GM12878 (cell line): ENCODE measurements around the gene LRRC3B. TPM values are rescaled to one million over a fixed set of nuclear protein-coding genes. Genes with fewer than 3 reads are reported as not detected.

Experiments
- ATAC-seq: fragments of 200-7000 bp; cut with Tn5 transposase; 3 replicates; pipeline ENCODE4 v1.9.1; 2020; ENCODE audit warnings: mild to moderate bottlenecking, moderate library complexity
- BruUV-seq: library from RNA; stranded (reverse); fragments of 400-500 nt; replicated peaks from 2 replicates; lab custom pipeline; 2021; lab: Mats Ljungman, UMichigan
- CTCF ChIA-PET: fragments of 300-600 bp; sonication (Branson Sonifier 250); formaldehyde crosslinking; extraction: SDS; loops from one replicate; lab custom pipeline; 2021; ENCODE audit warnings: inconsistent platforms; lab: Yijun Ruan, JAX
- POLR2A ChIA-PET: fragments of 350-600 bp; formaldehyde crosslinking; extraction: SDS; loops from one replicate; lab custom pipeline; 2021; ENCODE audit warnings: inconsistent platforms; lab: Charles Lee
- RAD21 ChIA-PET: fragments of 300-600 bp; sonication (Branson Sonifier 250); formaldehyde crosslinking; loops from one replicate; lab custom pipeline; 2023; ENCODE audit warnings: antibody characterized with exemption; ENCODE audit not compliant: unreplicated experiment; lab: Charles Lee
- SMC1A ChIA-PET: fragments of 300-600 bp; sonication (Branson Sonifier 250); formaldehyde crosslinking; loops from one replicate; lab custom pipeline; 2023; ENCODE audit not compliant: unreplicated experiment, uncharacterized antibody; lab: Charles Lee
- DNase-seq: peaks from one replicate; pipeline ENCODE4 v3.0.0-alpha.2; 2011; ENCODE audit warnings: low read depth, low spot score
- FAIRE-seq: peaks from 3 replicates; lab custom pipeline; 2011; peaks lifted over from hg19 to GRCh38; lab: Jason Lieb, UNC
- H2AFZ ChIP-seq: 2 replicates; pipeline ENCODE4 v1.6.0; 2011; ENCODE audit warnings: low read depth, low read length, control low read depth; ENCODE audit not compliant: control insufficient read depth
- H3K27ac ChIP-seq: 2 replicates; pipeline ENCODE4 v1.5.1; 2011; ENCODE audit warnings: control low read depth; ENCODE audit not compliant: control insufficient read depth, insufficient read depth
- H3K27me3 ChIP-seq, 2 experiments: replicated peaks in 1 of 2; 2 replicates each; pipeline versions ENCODE4 v1.6.0 to v1.6.1; 2011; ENCODE audit warnings: low read length in 1 of 2; ENCODE audit not compliant: control insufficient read depth in 2 of 2, insufficient read depth in 2 of 2
- H3K36me3 ChIP-seq, 2 experiments: 2 replicates each; pipeline ENCODE4 v1.5.1; 2011; ENCODE audit warnings: low read length in 1 of 2; ENCODE audit not compliant: control insufficient read depth in 2 of 2, insufficient read depth in 2 of 2
- H3K4me1 ChIP-seq: 2 replicates; pipeline ENCODE4 v1.6.1; 2011; ENCODE audit warnings: mild to moderate bottlenecking, low read length, moderate library complexity, mixed read lengths; ENCODE audit not compliant: control insufficient read depth, insufficient read depth
- H3K4me2 ChIP-seq: 2 replicates; pipeline ENCODE4 v1.6.0; 2011; ENCODE audit warnings: control low read depth; ENCODE audit not compliant: control insufficient read depth, insufficient read depth
- H3K4me3 ChIP-seq: fragments of 200-600 bp; sonication (generic); 2 replicates; pipeline ENCODE4 v1.5.1; 2016
- H3K79me2 ChIP-seq: 2 replicates; pipeline ENCODE4 v1.6.0; 2011; ENCODE audit warnings: low read length; ENCODE audit not compliant: control insufficient read depth, insufficient read depth
- H3K9ac ChIP-seq: 2 replicates; pipeline ENCODE4 v1.8.0; 2011; ENCODE audit warnings: low read length, control low read depth, mixed read lengths; ENCODE audit not compliant: control insufficient read depth, insufficient read depth
- H3K9me3 ChIP-seq: replicated peaks from 3 replicates; pipeline ENCODE4 v1.5.1; 2011; ENCODE audit warnings: mild to moderate bottlenecking, low read length; ENCODE audit not compliant: control insufficient read depth, insufficient read depth
- H4K20me1 ChIP-seq: 2 replicates; pipeline ENCODE4 v1.6.0; 2011; ENCODE audit not compliant: control insufficient read depth, insufficient read depth
- NR2C1 ChIP-seq: fragments of 450-650 bp; IDR thresholded peaks from 2 replicates; pipeline ENCODE4 v1.6.1; 2017; ENCODE audit warnings: antibody characterized with exemption, mild to moderate bottlenecking, moderate library complexity
- SMAD1 ChIP-seq: fragments of 450-650 bp; IDR thresholded peaks from 2 replicates; pipeline ENCODE4 v1.6.1; 2018; ENCODE audit warnings: mild to moderate bottlenecking, low read depth; ENCODE audit not compliant: partially characterized antibody
- TCF12 ChIP-seq: IDR thresholded peaks from 2 replicates; pipeline ENCODE4 v1.6.1; 2011; ENCODE audit warnings: low read depth, mild to moderate bottlenecking, low read length
- TCF7 ChIP-seq: IDR thresholded peaks from 2 replicates; pipeline ENCODE4 v1.6.1; 2014; ENCODE audit warnings: antibody characterized with exemption, borderline replicate concordance
- YBX1 ChIP-seq: fragments of 450-650 bp; IDR thresholded peaks from 2 replicates; pipeline ENCODE4 v1.6.1; 2016; ENCODE audit warnings: antibody characterized with exemption
- WGBS: methylation state at CpG from one replicate; pipeline ENCODE4 v1.1.6; 2016; ENCODE audit warnings: low lambda C conversion rate; ENCODE audit not compliant: insufficient replicate concordance, insufficient coverage; ENCODE audit errors: missing lambda C conversion rate; 5-methylcytosine and 5-hydroxymethylcytosine counted together
- in situ Hi-C: fragments of 300-500 bp; cut with MboI; formaldehyde crosslinking; loops from 9 replicates; pipeline ENCODE4 v1.14.3; 2018; ENCODE audit warnings: mixed read lengths
- intact Hi-C: fragments of 100-400 bp; cut with micrococcal nuclease; formaldehyde crosslinking; loops from one replicate; pipeline ENCODE4 v1.14.2; 2022; ENCODE audit not compliant: unreplicated experiment
- polyA plus RNA-seq, 11 experiments: library from polyadenylated mRNA; depleted of rRNA in 4 of 11; unstranded in 6 of 11; stranded (reverse) in 5 of 11; fragments of >200 nt; fragmentation: Nextera tagmentation in 4 of 11; fragmentation: Illumina TruSeq in 1 of 11; extraction: Ambion mirVana in 4 of 11; extraction: Trizol in 1 of 11; gene quantifications; 1 replicate in 1 of 11; 2 replicates in 10 of 11; pipeline versions ENCODE4 v1.2.1 to v1.2.3, GENCODE V29; 2011 to 2016; ENCODE audit warnings: inconsistent platforms in 2 of 11, missing spikeins in 2 of 11, low read depth in 1 of 11
- total RNA-seq, 4 experiments: library from RNA; depleted of rRNA in 3 of 4; stranded (reverse); fragments of >200 nt in 3 of 4; fragmentation: Illumina TruSeq in 1 of 4; extraction: Trizol in 1 of 4; gene quantifications; 2 replicates each; pipeline versions ENCODE4 v1.2.1 to v1.2.3, GENCODE V29; 2013 to 2021
- TF ChIP-seq, protein P1 (sequence below): fragments of 450-650 bp; IDR thresholded peaks from 2 replicates; pipeline ENCODE4 v1.6.1; 2017; ENCODE audit warnings: borderline replicate concordance
- TF ChIP-seq, protein P2 (sequence below): fragments of 450-650 bp; IDR thresholded peaks from 2 replicates; pipeline ENCODE4 v1.6.1; 2016; ENCODE audit warnings: mild to moderate bottlenecking
- TF ChIP-seq, protein P3 (sequence below): IDR thresholded peaks from 2 replicates; pipeline ENCODE4 v1.6.1; 2012; ENCODE audit warnings: low read length, inconsistent platforms
- TF ChIP-seq, protein P4 (sequence below): fragments of 450-650 bp; IDR thresholded peaks from 2 replicates; pipeline ENCODE4 v1.6.1; 2017; ENCODE audit warnings: low read depth, mild to moderate bottlenecking, moderate library complexity

LRRC3B gene
- total and polyA plus RNA-seq, 10 of the 15 experiments (the other 5 are each of a cell fraction or from before 2014, with no cell fraction given), result not detected

DNA sequence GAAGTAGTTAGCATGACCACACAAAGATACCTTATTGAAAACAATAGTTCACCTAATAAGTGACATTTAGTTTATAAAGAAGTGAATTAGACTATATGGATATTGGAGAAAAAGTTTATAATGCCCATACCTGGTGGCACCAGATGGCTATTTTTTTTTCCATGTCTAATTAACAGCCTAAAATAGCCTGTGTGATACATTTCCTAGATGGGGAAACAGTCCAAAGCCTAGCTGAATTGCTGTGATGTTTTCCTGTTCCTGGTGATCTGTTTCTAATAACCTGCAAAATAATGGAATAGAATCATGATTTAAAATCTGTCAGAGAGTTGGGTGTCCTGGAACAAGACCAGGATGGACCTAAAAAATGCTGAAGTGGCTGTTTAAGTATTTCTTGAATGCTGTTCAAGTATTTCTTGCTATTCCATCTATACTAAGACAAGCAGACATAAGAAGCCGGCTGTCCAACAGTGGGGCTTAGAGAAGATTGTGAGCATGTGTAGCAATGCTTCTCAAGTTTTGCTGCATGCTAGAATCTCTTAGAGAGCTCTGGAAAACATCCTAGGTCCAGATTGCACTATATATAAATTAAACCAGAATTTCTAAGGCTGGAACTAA is 31.3 kb downstream of the LRRC3B start:
- Histone ChIP-seq H3K4me1 (no peaks in the 10 kb centered on the region), H3K4me3 (no peak overlapping the region), H3K36me3 (no peaks in the 10 kb centered on the region), H2AFZ (no peak overlapping the region), H3K79me2 (no peaks in the 10 kb centered on the region), H3K27ac (no peak overlapping the region), H4K20me1 (no peaks in the 10 kb centered on the region), H3K9me3 (no peaks in the 10 kb centered on the region), H3K4me2 (no peak overlapping the region), H3K27me3 (no peaks in the 10 kb centered on the region), H3K9ac (no peak overlapping the region)
- in situ Hi-C loops (no loop called here), intact Hi-C loops (no loop called here)
- WGBS, result 86% methylated on average over 1 of the region's 1 CpG
- TF ChIP-seq, protein P1, sequence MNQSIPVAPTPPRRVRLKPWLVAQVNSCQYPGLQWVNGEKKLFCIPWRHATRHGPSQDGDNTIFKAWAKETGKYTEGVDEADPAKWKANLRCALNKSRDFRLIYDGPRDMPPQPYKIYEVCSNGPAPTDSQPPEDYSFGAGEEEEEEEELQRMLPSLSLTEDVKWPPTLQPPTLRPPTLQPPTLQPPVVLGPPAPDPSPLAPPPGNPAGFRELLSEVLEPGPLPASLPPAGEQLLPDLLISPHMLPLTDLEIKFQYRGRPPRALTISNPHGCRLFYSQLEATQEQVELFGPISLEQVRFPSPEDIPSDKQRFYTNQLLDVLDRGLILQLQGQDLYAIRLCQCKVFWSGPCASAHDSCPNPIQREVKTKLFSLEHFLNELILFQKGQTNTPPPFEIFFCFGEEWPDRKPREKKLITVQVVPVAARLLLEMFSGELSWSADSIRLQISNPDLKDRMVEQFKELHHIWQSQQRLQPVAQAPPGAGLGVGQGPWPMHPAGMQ, result no peak
- ChIA-PET RAD21 (no interaction called here), SMC1A (interaction anchor here (0.7 to 1.6 kb wide), 2 partner anchors 41 to 592 kb away, joined by 3 to 4 read pairs; no protein-coding TSS in a partner anchor), POLR2A (no interaction called here), CTCF (no interaction called here)
- DNase-seq, result no peak
- no TSS peak for BruUV-seq
- ATAC-seq, result no peak
- FAIRE-seq, result no peak

DNA sequence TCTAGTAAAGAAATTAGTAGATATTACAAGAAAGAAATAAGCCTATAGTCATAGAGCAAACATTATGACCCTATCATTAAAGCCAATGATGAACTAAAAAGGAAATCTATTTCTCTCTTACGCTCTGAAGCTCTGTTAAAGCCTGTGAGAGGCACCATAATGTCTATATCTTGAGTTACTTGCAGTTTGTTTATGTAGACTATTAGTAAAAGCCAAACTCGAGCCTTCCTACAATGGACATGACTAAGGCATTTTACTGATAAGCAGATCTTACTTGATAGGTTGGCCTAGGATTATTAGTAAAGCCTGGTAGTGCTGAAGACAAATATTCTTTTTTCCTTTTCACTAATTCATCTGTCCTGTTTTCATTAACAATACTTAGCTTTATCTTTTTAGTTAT is 32.7 kb downstream of the LRRC3B start:
- WGBS, result 3% methylated on average over 2 of the region's 2 CpGs
- Histone ChIP-seq H3K27ac (no peak overlapping the region), H2AFZ (no peak overlapping the region), H3K4me2 (no peak overlapping the region), H3K4me1 (no peaks in the 10 kb centered on the region), H3K9ac (no peak overlapping the region), H4K20me1 (no peaks in the 10 kb centered on the region), H3K4me3 (no peak overlapping the region), H3K9me3 (no peaks in the 10 kb centered on the region), H3K79me2 (no peaks in the 10 kb centered on the region), H3K36me3 (no peaks in the 10 kb centered on the region), H3K27me3 (no peaks in the 10 kb centered on the region)
- in situ Hi-C loops (no loop called here), intact Hi-C loops (no loop called here)
- CTCF ChIA-PET, result no interaction called here
- FAIRE-seq (no peak), DNase-seq (no peak), ATAC-seq (no peak)
- RAD21 ChIA-PET, result no interaction called here
- POLR2A ChIA-PET, result no interaction called here
- SMC1A ChIA-PET, result interaction anchor here (1.6 kb wide), 1 partner anchor 40 kb away, joined by 4 read pairs; no protein-coding TSS in a partner anchor
- BruUV-seq, result no TSS peak
- TF ChIP-seq, protein P2, sequence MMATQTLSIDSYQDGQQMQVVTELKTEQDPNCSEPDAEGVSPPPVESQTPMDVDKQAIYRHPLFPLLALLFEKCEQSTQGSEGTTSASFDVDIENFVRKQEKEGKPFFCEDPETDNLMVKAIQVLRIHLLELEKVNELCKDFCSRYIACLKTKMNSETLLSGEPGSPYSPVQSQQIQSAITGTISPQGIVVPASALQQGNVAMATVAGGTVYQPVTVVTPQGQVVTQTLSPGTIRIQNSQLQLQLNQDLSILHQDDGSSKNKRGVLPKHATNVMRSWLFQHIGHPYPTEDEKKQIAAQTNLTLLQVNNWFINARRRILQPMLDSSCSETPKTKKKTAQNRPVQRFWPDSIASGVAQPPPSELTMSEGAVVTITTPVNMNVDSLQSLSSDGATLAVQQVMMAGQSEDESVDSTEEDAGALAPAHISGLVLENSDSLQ, result no peak
- TF ChIP-seq, protein P3, sequence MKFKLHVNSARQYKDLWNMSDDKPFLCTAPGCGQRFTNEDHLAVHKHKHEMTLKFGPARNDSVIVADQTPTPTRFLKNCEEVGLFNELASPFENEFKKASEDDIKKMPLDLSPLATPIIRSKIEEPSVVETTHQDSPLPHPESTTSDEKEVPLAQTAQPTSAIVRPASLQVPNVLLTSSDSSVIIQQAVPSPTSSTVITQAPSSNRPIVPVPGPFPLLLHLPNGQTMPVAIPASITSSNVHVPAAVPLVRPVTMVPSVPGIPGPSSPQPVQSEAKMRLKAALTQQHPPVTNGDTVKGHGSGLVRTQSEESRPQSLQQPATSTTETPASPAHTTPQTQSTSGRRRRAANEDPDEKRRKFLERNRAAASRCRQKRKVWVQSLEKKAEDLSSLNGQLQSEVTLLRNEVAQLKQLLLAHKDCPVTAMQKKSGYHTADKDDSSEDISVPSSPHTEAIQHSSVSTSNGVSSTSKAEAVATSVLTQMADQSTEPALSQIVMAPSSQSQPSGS, result no peak
- TF ChIP-seq TCF12 (no peak), SMAD1 (no peak), YBX1 (no peak), TCF7 (no peak), NR2C1 (no peak)
- TF ChIP-seq, protein P4, sequence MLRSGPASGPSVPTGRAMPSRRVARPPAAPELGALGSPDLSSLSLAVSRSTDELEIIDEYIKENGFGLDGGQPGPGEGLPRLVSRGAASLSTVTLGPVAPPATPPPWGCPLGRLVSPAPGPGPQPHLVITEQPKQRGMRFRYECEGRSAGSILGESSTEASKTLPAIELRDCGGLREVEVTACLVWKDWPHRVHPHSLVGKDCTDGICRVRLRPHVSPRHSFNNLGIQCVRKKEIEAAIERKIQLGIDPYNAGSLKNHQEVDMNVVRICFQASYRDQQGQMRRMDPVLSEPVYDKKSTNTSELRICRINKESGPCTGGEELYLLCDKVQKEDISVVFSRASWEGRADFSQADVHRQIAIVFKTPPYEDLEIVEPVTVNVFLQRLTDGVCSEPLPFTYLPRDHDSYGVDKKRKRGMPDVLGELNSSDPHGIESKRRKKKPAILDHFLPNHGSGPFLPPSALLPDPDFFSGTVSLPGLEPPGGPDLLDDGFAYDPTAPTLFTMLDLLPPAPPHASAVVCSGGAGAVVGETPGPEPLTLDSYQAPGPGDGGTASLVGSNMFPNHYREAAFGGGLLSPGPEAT, result no peak
